Measurements from ENCODE around the gene COX6B2.

The COX6B2 gene

GRCh38 chr19:55383279-55384130, 29.0 kb upstream of the COX6B2 start:
- peak; percentile 65 for DNase-seq (ENCODE audit: low spot score)

GRCh38 chr19:55382522-55383054, 28.1 kb upstream of the COX6B2 start:
- DNase-seq (ENCODE audit: low spot score) = no peak

GRCh38 chr19:55382013-55382412, 27.5 kb upstream of the COX6B2 start:
- DNase-seq (ENCODE audit: low spot score) = no peak

GRCh38 chr19:55379174-55379573, 24.7 kb upstream of the COX6B2 start:
- DNase-seq (ENCODE audit: low spot score) = no peak

GRCh38 chr19:55377356-55378131, 23.0 kb upstream of the COX6B2 start:
- no peak for DNase-seq (ENCODE audit: low spot score)

GRCh38 chr19:55376241-55376933, 21.9 kb upstream of the COX6B2 start, which contains the start of gene TMEM190:
Gene TMEM190 (plus strand): TSS chr19:55376826. CDS start chr19:55376854, 28 bp downstream.
- DNase-seq (ENCODE audit: low spot score) = no peak

GRCh38 chr19:55373993-55374757, 19.7 kb upstream of the COX6B2 start:
- no peak for DNase-seq (ENCODE audit: low spot score)

GRCh38 chr19:55373306-55373992, 18.9 kb upstream of the COX6B2 start:
- no peak for DNase-seq (ENCODE audit: low spot score)

- peak; percentile 10 for DNase-seq (ENCODE audit: low spot score)
Observed at GRCh38 chr19:55372316-55373081, 18.0 kb upstream of the COX6B2 start.

GRCh38 chr19:55370305-55370988, 15.9 kb upstream of the COX6B2 start, which contains the start of gene IL11:
Gene IL11 (minus strand): TSS chr19:55370463. CDS start chr19:55370310, 153 bp downstream.
- peak; percentile 71 for DNase-seq (ENCODE audit: low spot score)

- DNase-seq (ENCODE audit: low spot score) = peak; percentile 41
Observed at GRCh38 chr19:55369653-55370304, 15.3 kb upstream of the COX6B2 start.

- DNase-seq (ENCODE audit: low spot score) = peak; percentile 28
Observed at GRCh38 chr19:55368701-55369563, 14.4 kb upstream of the COX6B2 start.

GRCh38 chr19:55368106-55368505, 13.6 kb upstream of the COX6B2 start:
- DNase-seq (ENCODE audit: low spot score) = no peak

GRCh38 chr19:55366790-55367189, 12.3 kb upstream of the COX6B2 start:
- no peak for DNase-seq (ENCODE audit: low spot score)

- no peak for DNase-seq (ENCODE audit: low spot score)
Observed at GRCh38 chr19:55365964-55366363, 11.4 kb upstream of the COX6B2 start.

- DNase-seq (ENCODE audit: low spot score) = no peak
Observed at GRCh38 chr19:55365245-55365644, 10.7 kb upstream of the COX6B2 start.

GRCh38 chr19:55362990-55363716, 8.6 kb upstream of the COX6B2 start, which contains the start of gene GARIN5B:
Gene GARIN5B (minus strand): TSS chr19:55363260. CDS start chr19:55363066, 194 bp downstream.
- no peak for DNase-seq (ENCODE audit: low spot score)

All from kidney capillary endothelial cell (primary cell).